Gastrocnemius medialis (tissue), 4 donors: ENCODE measurements around the gene UBASH3B.

Source experiments
- POLR2A ChIP-seq, 2 donors: fragments of 450-650 bp; IDR thresholded peaks; one replicate each; pipeline ENCODE4 v1.6.1; 2017; ENCODE audit warnings: antibody characterized with exemption in 2 of 2, mild to moderate bottlenecking in 2 of 2, moderate library complexity in 2 of 2
- TF ChIP-seq, protein P1 (sequence below), 5 experiments: fragments of 450-650 bp in 3 of 5; fragments of 200-600 bp in 2 of 5; sonication (generic) in 2 of 5; IDR thresholded peaks in 4 of 5; conservative IDR thresholded peaks in 1 of 5; 1 replicate in 4 of 5; 2 replicates in 1 of 5; pipeline ENCODE4 v1.5.1; 2016 to 2019; ENCODE audit warnings: antibody characterized with exemption in 5 of 5, mild to moderate bottlenecking in 3 of 5, moderate library complexity in 3 of 5

- TF ChIP-seq, protein P1, sequence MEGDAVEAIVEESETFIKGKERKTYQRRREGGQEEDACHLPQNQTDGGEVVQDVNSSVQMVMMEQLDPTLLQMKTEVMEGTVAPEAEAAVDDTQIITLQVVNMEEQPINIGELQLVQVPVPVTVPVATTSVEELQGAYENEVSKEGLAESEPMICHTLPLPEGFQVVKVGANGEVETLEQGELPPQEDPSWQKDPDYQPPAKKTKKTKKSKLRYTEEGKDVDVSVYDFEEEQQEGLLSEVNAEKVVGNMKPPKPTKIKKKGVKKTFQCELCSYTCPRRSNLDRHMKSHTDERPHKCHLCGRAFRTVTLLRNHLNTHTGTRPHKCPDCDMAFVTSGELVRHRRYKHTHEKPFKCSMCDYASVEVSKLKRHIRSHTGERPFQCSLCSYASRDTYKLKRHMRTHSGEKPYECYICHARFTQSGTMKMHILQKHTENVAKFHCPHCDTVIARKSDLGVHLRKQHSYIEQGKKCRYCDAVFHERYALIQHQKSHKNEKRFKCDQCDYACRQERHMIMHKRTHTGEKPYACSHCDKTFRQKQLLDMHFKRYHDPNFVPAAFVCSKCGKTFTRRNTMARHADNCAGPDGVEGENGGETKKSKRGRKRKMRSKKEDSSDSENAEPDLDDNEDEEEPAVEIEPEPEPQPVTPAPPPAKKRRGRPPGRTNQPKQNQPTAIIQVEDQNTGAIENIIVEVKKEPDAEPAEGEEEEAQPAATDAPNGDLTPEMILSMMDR (IDR thresholded peaks at IDR 0.05 in 4 of 5, conservative IDR thresholded peaks at IDR 0.05 in 1 of 5): no peak
- TF ChIP-seq POLR2A (IDR thresholded peaks at IDR 0.05): no peak
Observed at GRCh38 chr11:122690801-122691548, 35.5 kb downstream of the UBASH3B start.
